NT2/D1 (cell line): ENCODE measurements around the gene AKT1.

Experiments used
- YY1 ChIP-seq: IDR thresholded peaks from 2 replicates; pipeline ENCODE4 v1.6.1; 2011; ENCODE audit not compliant: insufficient read length, insufficient read depth
- ZNF274 ChIP-seq: IDR thresholded peaks from 2 replicates; pipeline ENCODE4 v1.6.1; 2011; ENCODE audit warnings: mild to moderate bottlenecking, low read depth, low read length

GRCh38 chr14:104749111-104749649, 46.4 kb downstream of the AKT1 start:
- TF ChIP-seq ZNF274 (no peak), YY1 (no peak)
